ENCODE measurements around the gene AKNA. TPM values are rescaled to one million over a fixed set of nuclear protein-coding genes. Genes with fewer than 3 reads are reported as not detected.
A peak's percentile ranks its signal among the peaks of the same experiment; 100 is the strongest.

The AKNA gene
- total and polyA plus RNA-seq, 4 donors: 29.5 to 79.5 (median 48.6) TPM

- H3K36me3 ChIP-seq (ENCODE audit: control insufficient read depth in 4 of 4, insufficient read depth in 4 of 4, low read length in 4 of 4): no peaks in the 10 kb centered on the region
- DNase-seq (no peak), ATAC-seq (ENCODE audit: insufficient read depth, low FRiP score) (no peak)
- H3K9me3 ChIP-seq (ENCODE audit: control insufficient read depth in 4 of 4, insufficient read depth in 3 of 4, low read length in 3 of 4): no peaks in the 10 kb centered on the region
- no peak for TF ChIP-seq CTCF (IDR thresholded peaks at IDR 0.05; ENCODE audit: control extremely low read depth, extremely low read depth)
- 60 to 68% methylated on average over 8 of the region's 8 CpGs for WGBS, 2 donors
- H3K4me3 ChIP-seq: no peak overlapping the region
- H3K4me1 ChIP-seq (ENCODE audit: control insufficient read depth in 5 of 5, insufficient read depth in 5 of 5, low read length in 5 of 5): no peaks in the 10 kb centered on the region
- H3K27me3 ChIP-seq (ENCODE audit: control insufficient read depth in 3 of 3, insufficient read depth in 3 of 3, low read length in 2 of 3): no peaks in the 10 kb centered on the region
- H3K9ac ChIP-seq (ENCODE audit: insufficient read depth in 1 of 2, low read length in 2 of 2): no peak overlapping the region
- H3K27ac ChIP-seq (ENCODE audit: low read depth in 1 of 2, low read length in 1 of 2): no peak overlapping the region
Observed at GRCh38 chr9:114315723-114316363, 71.9 kb downstream of the AKNA start.

DNA sequence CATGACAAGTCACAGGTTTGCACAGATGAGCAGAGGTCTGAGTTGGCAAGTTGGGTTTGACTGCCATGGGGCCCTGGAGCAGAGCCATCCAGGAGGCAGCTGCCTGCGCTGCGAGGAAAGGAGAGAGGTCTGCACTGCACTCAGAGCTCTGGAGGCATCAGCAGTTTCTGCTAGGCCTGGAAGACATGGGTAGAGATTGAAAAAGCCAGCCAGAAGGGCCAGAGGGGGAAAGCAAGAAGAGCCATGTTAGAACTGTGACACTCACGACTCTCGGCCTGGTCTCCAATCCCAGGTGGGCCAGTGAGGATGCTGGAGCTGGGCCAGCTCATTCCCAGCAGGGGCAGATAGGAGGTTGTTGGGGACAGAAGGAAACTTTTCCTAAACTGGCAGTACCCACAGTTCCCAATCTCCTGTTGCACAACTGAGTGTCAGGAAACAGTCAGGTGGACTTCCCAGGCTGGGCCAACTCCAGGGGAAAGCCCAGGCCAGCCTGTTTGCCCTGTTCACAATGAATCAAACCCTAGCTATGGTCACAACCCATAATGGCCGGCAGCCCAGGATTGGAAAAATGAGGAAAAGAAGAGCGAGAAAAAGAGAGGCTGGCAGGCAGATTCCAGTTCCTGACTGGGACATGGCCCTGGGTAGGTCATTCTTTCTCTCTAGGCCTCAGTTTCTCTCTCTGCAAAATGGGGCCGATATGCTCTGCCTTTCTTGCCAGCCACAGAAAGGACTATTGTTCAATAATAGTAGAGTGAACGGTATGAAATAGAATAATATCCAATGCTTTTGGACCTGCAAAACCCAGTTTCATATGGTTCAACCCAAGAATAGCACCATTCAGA is 72.7 kb downstream of the AKNA start:
- Histone ChIP-seq H3K4me1 (ENCODE audit: control insufficient read depth in 5 of 5, insufficient read depth in 5 of 5, low read length in 5 of 5) (no peaks in the 10 kb centered on the region), H3K9ac (ENCODE audit: insufficient read depth in 1 of 2, low read length in 2 of 2) (no peak overlapping the region), H3K27me3 (ENCODE audit: control insufficient read depth in 3 of 3, insufficient read depth in 3 of 3, low read length in 2 of 3) (no peaks in the 10 kb centered on the region), H3K36me3 (ENCODE audit: control insufficient read depth in 4 of 4, insufficient read depth in 4 of 4, low read length in 4 of 4) (peaks cover 0 to 5% (median 4%) of the 10 kb centered on the region in 4 donors), H3K4me3 (no peak overlapping the region), H3K27ac (ENCODE audit: low read depth in 1 of 2, low read length in 1 of 2) (no peak overlapping the region), H3K9me3 (ENCODE audit: control insufficient read depth in 4 of 4, insufficient read depth in 3 of 4, low read length in 3 of 4) (no peaks in the 10 kb centered on the region)
- DNase-seq (no peak), ATAC-seq (ENCODE audit: insufficient read depth, low FRiP score) (peak; percentile 30)
- TF ChIP-seq CTCF (IDR thresholded peaks at IDR 0.05; ENCODE audit: control extremely low read depth, extremely low read depth): no peak
- 84 to 89% methylated on average over 8 of the region's 8 CpGs for WGBS, 2 donors

DNA sequence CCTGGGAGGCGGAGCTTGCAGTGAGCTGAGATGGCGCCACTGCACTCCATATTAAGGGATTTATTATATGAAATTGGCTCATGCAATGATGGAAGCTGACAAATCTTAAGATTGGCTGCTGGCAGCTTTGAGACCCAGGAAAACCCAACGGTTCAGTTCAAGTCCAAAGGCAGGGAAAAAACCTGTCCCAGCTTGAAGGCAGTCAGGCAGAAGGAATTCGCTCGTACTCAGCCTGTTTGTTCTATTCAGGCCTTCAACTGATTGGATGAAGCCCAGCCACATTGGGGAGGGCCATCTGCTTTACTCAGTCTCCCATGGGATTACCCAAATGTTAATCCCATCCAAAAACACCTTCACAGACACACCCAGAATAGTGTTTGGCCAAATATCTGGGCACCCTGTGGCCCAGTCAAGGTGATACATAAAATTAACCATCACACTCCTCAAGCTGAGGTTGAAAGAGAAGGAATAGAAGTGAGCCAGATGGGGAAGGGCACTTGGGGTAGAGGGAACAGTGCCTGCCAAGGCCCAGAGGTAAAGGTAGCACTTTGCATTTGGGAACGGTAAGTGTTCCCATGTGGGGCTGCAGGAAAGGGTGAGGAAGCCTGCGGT is 73.4 kb downstream of the AKNA start:
- TF ChIP-seq CTCF (IDR thresholded peaks at IDR 0.05; ENCODE audit: control extremely low read depth, extremely low read depth): no peak
- Histone ChIP-seq H3K36me3 (ENCODE audit: control insufficient read depth in 4 of 4, insufficient read depth in 4 of 4, low read length in 4 of 4) (peaks cover 0 to 10% (median 4%) of the 10 kb centered on the region in 4 donors), H3K27me3 (ENCODE audit: control insufficient read depth in 3 of 3, insufficient read depth in 3 of 3, low read length in 2 of 3) (no peaks in the 10 kb centered on the region), H3K4me1 (ENCODE audit: control insufficient read depth in 5 of 5, insufficient read depth in 5 of 5, low read length in 5 of 5) (no peaks in the 10 kb centered on the region), H3K9me3 (ENCODE audit: control insufficient read depth in 4 of 4, insufficient read depth in 3 of 4, low read length in 3 of 4) (no peaks in the 10 kb centered on the region), H3K4me3 (no peak overlapping the region), H3K9ac (ENCODE audit: insufficient read depth in 1 of 2, low read length in 2 of 2) (no peak overlapping the region), H3K27ac (ENCODE audit: low read depth in 1 of 2, low read length in 1 of 2) (no peak overlapping the region)
- ATAC-seq (ENCODE audit: insufficient read depth, low FRiP score) (no peak), DNase-seq (no peak)
- 81 to 88% methylated on average over 7 of the region's 7 CpGs for WGBS, 2 donors

All from lung (tissue), 12 donors.